ENCODE results near the gene SYNGR3. TPM values are rescaled to one million over a fixed set of nuclear protein-coding genes. Genes with fewer than 3 reads are reported as not detected.
"Not testable (repeated sequence)": the region's sequence is repeated elsewhere in the genome, so short reads cannot be mapped to it uniquely, and the experiment has no call there.

The SYNGR3 gene
- total RNA-seq, 1 experiment from 2014 or later: 0.68 TPM

DNA sequence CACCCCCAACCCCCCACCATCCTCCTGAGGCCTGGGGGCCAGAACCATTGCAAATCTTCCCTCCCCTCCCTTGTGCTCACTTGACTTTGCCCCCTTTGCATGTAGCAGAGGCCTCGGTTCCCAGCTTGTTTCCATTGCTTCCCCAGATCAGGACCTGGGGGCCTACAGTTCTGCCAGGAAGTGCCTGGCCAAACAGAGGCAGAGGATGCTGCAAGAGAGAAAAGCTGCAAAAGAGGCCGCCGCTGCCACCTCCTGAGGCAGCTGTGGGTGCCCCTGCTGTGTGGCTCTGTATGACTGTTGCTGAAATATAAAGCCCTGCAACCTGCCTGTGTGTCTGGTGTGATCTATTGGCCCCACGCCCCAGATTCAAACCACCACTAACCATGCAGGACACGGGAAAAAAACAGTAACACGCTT is 28.1 kb upstream of the SYNGR3 start:
- CTCF ChIA-PET: interaction anchor here (0.8 to 1.3 kb wide), 2 partner anchors 98 to 101 kb away, joined by 3 read pairs; no protein-coding TSS in a partner anchor
- TSS peak; percentile 14 for BruUV-seq (replicated peaks)
- no peak overlapping the region for H3K27ac Mint-ChIP-seq (ENCODE audit: low read depth, unreplicated experiment)
- H3K27me3 Mint-ChIP-seq (ENCODE audit: insufficient read depth, unreplicated experiment): no peaks in the 10 kb centered on the region
- POLR2A ChIA-PET: interaction anchor here (1.1 to 8.9 kb wide), 8 partner anchors 9 to 179 kb away, joined by 3 to 72 read pairs (median 9); partner anchors contain the start of genes GFER, MSRB1, NOXO1 and NTHL1
- TF ChIP-seq, protein P1, sequence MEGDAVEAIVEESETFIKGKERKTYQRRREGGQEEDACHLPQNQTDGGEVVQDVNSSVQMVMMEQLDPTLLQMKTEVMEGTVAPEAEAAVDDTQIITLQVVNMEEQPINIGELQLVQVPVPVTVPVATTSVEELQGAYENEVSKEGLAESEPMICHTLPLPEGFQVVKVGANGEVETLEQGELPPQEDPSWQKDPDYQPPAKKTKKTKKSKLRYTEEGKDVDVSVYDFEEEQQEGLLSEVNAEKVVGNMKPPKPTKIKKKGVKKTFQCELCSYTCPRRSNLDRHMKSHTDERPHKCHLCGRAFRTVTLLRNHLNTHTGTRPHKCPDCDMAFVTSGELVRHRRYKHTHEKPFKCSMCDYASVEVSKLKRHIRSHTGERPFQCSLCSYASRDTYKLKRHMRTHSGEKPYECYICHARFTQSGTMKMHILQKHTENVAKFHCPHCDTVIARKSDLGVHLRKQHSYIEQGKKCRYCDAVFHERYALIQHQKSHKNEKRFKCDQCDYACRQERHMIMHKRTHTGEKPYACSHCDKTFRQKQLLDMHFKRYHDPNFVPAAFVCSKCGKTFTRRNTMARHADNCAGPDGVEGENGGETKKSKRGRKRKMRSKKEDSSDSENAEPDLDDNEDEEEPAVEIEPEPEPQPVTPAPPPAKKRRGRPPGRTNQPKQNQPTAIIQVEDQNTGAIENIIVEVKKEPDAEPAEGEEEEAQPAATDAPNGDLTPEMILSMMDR (IDR thresholded peaks at IDR 0.05; ENCODE audit: unreplicated experiment): no peak
- intact Hi-C loops (cut with micrococcal nuclease): no loop called here
- no peaks in the 10 kb centered on the region for H3K9me3 Mint-ChIP-seq (ENCODE audit: unreplicated experiment)
- no peak for DNase-seq (ENCODE audit: unreplicated experiment)
- H3K4me3 Mint-ChIP-seq (ENCODE audit: unreplicated experiment): peak overlapping the region; percentile 78
- peaks cover 60% of the 10 kb centered on the region for H3K36me3 Mint-ChIP-seq (ENCODE audit: insufficient read depth, unreplicated experiment)
- peaks cover 23% of the 10 kb centered on the region for H3K4me1 Mint-ChIP-seq (ENCODE audit: insufficient read depth, unreplicated experiment)

DNA sequence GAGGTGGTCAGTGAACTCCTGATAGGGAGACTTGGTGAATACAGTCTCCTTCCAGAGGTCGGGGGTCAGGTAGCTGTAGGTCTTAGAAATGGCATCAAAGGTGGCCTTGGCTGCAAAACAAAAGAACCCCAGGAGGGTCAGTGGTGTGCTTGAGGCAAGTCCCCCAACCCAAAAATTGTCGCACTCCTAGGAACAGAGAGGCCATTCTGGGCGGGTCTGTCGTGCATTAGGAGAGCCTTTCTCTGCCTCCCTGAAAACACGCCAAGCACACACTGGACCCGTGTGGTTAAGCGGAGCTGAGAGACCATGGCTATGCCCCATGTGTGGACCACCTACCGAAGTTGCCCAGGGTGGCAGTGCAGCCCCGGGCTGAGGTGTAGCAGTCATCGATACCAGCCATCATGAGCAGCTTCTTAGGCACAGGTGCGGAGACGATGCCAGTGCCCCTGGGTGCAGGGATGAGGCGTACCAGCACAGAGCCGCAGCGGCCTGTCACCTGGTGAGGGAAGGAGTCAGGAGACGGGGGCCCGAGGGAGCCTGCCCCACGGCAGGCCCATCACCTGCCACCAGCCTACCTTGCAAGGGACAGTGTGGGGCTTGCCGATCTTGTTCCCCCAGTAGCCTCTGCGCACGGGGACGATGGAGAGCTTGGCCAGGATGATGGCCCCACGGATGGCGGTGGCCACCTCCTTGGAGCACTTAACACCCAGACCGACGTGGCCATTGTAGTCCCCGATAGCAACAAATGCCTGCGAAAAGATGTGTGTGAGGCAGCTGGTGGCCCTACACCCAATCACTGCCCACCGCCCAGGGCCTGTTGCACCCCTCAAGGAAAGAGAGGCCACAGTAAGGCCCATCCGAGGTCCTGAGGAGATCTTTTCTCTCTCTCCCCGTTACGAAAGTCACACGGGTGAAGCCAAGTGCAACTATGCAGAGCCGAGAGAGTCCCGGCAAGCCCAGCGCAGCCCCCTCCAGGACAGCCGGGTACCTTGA is 27.3 kb upstream of the SYNGR3 start:
- H3K27ac Mint-ChIP-seq (ENCODE audit: low read depth, unreplicated experiment): peak overlapping the region; percentile 95
- TSS peak; percentile 72 for BruUV-seq (replicated peaks)
- peaks cover 23% of the 10 kb centered on the region for H3K4me1 Mint-ChIP-seq (ENCODE audit: insufficient read depth, unreplicated experiment)
- H3K27me3 Mint-ChIP-seq (ENCODE audit: insufficient read depth, unreplicated experiment); H3K9me3 Mint-ChIP-seq (ENCODE audit: unreplicated experiment); intact Hi-C loops (cut with micrococcal nuclease); DNase-seq (ENCODE audit: unreplicated experiment): not testable (repeated sequence)
- H3K4me3 Mint-ChIP-seq (ENCODE audit: unreplicated experiment): peak overlapping the region; percentile 78
- H3K36me3 Mint-ChIP-seq (ENCODE audit: insufficient read depth, unreplicated experiment): peaks cover 60% of the 10 kb centered on the region
- CTCF ChIA-PET: interaction anchor here (0.7 to 1.3 kb wide), 3 partner anchors 78 to 102 kb away, joined by 3 to 4 read pairs (median 3); no protein-coding TSS in a partner anchor
- POLR2A ChIA-PET: interaction anchor here (0.7 to 8.9 kb wide), 12 partner anchors 9 to 1435 kb away, joined by 3 to 72 read pairs (median 10); partner anchors contain the start of genes CAPN15, NOXO1, NTHL1 and NUBP2

DNA sequence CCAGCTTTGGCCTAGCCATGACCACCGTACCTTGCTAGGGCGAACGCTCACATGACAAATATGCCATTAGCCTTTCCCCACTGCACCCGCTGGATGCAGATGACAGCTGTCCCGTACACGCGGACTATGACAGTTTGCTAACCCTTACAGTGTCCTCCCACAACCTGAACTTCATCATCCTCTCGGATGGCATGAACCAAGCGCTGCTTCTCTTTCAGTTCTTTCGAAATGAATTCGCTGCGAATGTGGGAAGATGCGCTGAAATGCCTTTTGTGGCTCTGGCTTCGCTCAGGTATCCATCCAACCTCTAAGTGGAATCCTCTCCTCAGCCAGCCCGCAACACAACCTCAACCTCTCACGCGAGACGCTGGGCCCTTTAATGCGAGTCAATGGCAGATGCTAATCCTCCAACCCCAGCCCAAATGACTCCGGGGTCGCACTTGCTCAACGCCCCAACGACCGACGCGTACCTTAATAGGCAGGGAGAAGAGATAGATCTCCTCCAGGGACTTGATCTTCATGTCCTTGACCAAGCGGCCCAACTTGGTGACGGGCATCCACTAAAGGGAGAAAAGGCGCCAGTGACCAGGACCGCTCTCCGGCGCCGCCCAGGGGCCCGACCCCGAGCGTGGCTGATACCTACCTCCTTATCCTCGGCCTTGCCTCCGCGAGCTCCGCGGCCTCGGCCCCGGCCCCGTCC is 25.8 kb upstream of the SYNGR3 start:
- TF ChIP-seq, protein P1 (IDR thresholded peaks at IDR 0.05; ENCODE audit: unreplicated experiment): no peak
- BruUV-seq (replicated peaks): no TSS peak
- ChIA-PET POLR2A (interaction anchor here (0.6 to 8.9 kb wide), 49 partner anchors 8 to 550 kb away, joined by 3 to 72 read pairs (median 5); partner anchors contain the start of genes ATP6V0C, ECI1, FAHD1 and GFER), CTCF (interaction anchor here (0.5 to 1.3 kb wide), 3 partner anchors 10 to 1165 kb away, joined by 3 to 5 read pairs (median 3); no protein-coding TSS in a partner anchor)
- intact Hi-C loops (cut with micrococcal nuclease): no loop called here
- no peaks in the 10 kb centered on the region for H3K27me3 Mint-ChIP-seq (ENCODE audit: insufficient read depth, unreplicated experiment)
- H3K4me3 Mint-ChIP-seq (ENCODE audit: unreplicated experiment): peak overlapping the region; percentile 78
- H3K9me3 Mint-ChIP-seq (ENCODE audit: unreplicated experiment): no peaks in the 10 kb centered on the region
- H3K27ac Mint-ChIP-seq (ENCODE audit: low read depth, unreplicated experiment): peak overlapping the region; percentile 95
- no peak for DNase-seq (ENCODE audit: unreplicated experiment)
- peaks cover 60% of the 10 kb centered on the region for H3K36me3 Mint-ChIP-seq (ENCODE audit: insufficient read depth, unreplicated experiment)
- peaks cover 23% of the 10 kb centered on the region for H3K4me1 Mint-ChIP-seq (ENCODE audit: insufficient read depth, unreplicated experiment)

DNA sequence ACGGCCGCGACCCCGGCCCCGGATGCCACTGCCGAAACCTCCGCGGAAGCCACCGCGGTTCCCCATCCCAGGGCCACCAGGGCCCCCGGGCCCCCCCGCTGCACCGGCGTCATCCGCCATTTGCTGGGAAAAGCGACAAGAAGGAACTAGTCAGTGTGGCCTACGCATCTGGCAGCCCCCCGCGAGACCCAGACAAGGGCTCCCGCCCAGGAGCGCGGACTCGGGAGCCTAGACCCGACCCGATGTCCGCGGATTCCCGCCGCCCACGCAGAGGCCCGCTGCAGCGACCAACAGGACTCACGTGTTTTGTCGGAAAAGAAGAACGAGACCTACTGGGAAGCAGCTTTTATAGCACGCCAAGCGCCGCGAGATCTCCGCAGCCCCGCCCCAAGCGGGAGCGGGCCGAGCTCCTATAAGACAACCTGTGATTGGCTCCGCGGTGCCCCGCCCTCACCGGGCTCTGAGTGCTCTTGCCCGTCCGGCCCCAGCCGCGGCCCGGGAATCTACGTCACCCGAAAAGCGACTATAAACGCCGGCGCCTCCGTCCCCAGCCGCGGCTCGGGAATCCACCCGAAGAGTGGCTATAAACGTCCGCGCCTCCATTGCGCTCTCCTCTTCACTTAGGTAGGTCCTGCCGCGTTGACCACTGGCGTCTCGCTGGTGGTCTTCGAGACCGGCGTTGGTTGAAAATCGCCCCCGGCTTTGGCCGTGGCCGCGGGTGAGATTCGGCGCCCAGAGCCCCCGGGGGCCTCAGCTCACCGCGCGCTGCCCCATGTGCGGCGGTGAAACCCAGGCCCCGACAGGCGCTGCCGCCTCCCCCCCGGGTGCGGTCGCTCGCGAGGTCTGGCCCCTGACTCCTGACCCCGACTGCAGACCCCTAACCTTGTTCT is 25.0 kb upstream of the SYNGR3 start, which contains the start of gene RPS2:
Gene RPS2, minus strand, starts transcription at position 321 of the 890 bp plus-strand sequence. Its CDS starts 201 bp downstream, at position 120.
- H3K9me3 Mint-ChIP-seq (ENCODE audit: unreplicated experiment): no peaks in the 10 kb centered on the region
- H3K36me3 Mint-ChIP-seq (ENCODE audit: insufficient read depth, unreplicated experiment): peaks cover 60% of the 10 kb centered on the region
- DNase-seq (ENCODE audit: unreplicated experiment): peak; percentile 98
- H3K4me3 Mint-ChIP-seq (ENCODE audit: unreplicated experiment): peak within 1 kb of the TSS; percentile 78
- H3K27me3 Mint-ChIP-seq (ENCODE audit: insufficient read depth, unreplicated experiment): no peaks in the 10 kb centered on the region
- peaks cover 23% of the 10 kb centered on the region for H3K4me1 Mint-ChIP-seq (ENCODE audit: insufficient read depth, unreplicated experiment)
- ChIA-PET POLR2A (interaction anchor here (0.6 to 8.9 kb wide), 54 partner anchors 8 to 941 kb away, joined by 3 to 72 read pairs (median 5); partner anchors contain the start of genes ATP6V0C, ECI1, FAHD1 and GFER), CTCF (interaction anchor here (0.5 to 1.3 kb wide), 6 partner anchors 39 to 1164 kb away, joined by 3 to 5 read pairs (median 3); no protein-coding TSS in a partner anchor)
- intact Hi-C loops (cut with micrococcal nuclease): no loop called here
- H3K27ac Mint-ChIP-seq (ENCODE audit: low read depth, unreplicated experiment): peak within 1 kb of the TSS; percentile 95
- TF ChIP-seq, protein P1 (IDR thresholded peaks at IDR 0.05; ENCODE audit: unreplicated experiment): no peak
- BruUV-seq (replicated peaks): no TSS peak
